HG02678 (cell line): Measurements from ENCODE around the gene ADAM22.

Experiments used
- ATAC-seq: cut with Tn5 transposase; IDR thresholded peaks from one replicate; pipeline ENCODE4 v1.9.1; 2021; ENCODE audit warnings: mild to moderate bottlenecking, moderate library complexity; ENCODE audit not compliant: unreplicated experiment

Gene ADAM22

DNA sequence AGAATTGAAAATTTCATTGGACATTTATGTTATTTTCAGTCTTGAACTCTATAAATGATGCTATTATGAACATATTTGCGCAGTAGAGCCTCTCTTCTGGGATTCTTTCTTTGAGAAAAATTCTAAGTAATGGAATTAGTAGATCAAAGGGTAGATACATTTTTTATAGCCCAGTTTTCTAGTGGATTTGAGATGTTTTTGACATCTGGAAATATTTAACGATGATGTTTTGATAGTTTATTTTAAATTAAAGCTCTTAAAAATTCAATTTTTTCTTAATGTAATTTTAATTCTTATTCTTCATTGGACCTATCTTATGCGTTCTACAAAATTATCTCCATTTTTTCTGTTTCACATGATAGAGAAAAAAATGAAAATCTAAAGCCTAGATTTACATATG lies 103.0 kb downstream of the ADAM22 start:
- no peak for ATAC-seq

- ATAC-seq = no peak
Observed at GRCh38 chr7:88040694-88041093, 106.6 kb downstream of the ADAM22 start.

- ATAC-seq = no peak
Observed at GRCh38 chr7:88041583-88041982, 107.5 kb downstream of the ADAM22 start.

GRCh38 chr7:88042157-88042556 lies 108.1 kb downstream of the ADAM22 start:
- no peak for ATAC-seq

DNA sequence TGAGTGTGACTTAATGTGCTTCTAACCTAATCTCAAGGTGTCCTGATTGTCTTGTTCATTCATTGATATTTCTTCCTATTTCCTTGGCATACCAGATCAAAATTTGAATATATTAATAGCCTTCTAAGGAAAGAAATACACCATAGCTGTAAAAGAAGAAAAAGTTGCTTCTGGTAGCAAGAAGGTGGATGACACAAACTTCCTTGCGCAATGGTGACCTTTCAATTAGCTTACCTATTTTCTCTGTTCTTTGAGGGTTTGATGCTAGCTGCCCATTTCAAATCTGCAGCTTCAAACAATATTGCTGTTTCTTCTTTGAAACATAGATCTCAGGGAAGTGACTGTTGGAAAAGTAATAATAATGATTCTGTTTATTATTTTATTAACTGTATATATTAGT lies 108.8 kb downstream of the ADAM22 start:
- no peak for ATAC-seq

- no peak for ATAC-seq
Observed at GRCh38 chr7:88044069-88044468, 110.0 kb downstream of the ADAM22 start.

GRCh38 chr7:88046839-88047573 lies 113.0 kb downstream of the ADAM22 start:
- no peak for ATAC-seq

DNA sequence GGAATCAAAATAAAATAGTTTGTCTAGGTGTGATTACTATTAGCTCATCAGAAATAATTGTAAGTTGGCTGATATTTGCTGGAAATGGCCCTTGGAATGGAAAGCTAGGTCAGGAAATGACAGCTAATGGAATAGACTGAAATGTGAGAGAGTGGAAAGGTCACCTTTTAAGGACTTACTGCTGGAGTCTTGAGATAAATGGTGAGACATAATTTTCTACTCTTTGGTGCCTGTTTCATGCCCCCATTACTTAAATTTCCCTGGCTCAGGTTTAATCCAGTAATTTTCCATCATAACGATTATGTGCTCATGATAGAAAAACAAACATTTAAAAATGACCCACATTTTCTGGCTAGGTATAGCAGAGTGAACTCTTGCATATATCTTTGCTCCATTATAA lies 123.6 kb downstream of the ADAM22 start:
- ATAC-seq = no peak

DNA sequence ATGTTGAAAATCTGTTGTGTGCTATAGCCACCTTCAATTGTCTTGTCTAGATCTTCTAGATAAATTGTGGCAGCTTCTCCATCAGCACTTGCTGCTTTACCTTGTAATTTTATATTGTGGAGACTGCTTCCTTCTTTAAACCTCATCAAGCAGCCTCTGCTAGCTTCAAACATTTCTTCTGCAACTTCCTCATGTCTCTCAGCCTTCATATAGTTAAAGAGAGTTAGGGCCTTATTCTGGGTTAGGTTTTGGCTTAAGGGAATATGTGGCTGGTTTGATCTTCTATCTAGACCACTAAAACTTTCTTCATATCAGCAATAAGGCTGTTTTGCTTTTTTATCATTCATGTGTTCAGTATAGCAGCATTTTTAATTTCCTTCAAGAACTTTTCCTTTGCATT lies 128.2 kb downstream of the ADAM22 start:
- no peak for ATAC-seq

- ATAC-seq = no peak
Observed at GRCh38 chr7:88069093-88069492, 135.0 kb downstream of the ADAM22 start.

DNA sequence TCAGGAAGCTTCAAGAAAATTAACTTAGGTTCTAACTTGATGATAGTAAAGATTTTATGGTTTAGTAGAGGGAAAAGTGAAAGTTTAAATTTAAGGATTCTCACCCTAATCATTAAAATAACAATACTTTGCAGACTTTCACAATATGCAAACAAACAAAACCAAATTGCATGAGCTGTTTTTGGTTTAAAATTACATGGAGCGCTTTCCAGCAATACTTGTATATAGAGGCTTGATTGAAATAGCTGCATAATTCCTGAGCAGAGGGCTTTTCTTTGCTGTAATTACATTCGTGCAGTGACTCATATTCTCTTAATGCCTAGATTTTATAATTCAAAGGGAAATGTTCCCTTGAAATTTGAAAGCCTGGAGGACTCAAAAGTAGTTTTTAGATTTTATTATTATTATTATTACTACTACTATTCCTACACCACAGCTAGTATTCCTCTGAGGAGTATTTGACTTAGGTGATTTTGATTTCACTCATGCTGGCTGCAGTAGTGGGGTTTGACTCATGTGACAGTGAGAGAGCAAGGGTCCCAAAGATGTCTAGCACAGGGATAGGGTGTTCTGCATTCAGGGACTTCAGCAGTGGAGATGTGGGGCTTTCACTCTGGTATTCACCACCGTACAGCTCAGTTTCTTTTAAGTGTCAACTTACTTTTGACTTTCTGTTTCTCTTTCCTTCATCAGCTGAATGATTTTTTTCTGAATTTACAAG lies 138.1 kb downstream of the ADAM22 start:
- peak; percentile 91 for ATAC-seq

DNA sequence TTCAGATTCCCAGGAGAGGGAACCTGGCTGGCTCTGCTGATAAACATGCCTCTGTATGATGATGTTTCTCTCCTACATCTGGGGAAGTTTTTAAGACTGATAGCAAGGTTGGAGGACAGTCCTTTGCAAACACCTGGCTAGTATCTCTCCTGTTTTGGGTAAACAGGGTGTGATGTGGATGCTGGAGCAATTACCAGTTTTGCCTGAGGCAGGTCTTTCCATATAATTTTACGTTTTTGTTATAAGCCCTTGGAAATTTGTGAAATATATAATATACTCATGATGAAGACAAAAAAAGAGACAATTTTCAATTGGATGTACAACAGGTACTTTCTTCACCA lies 138.6 kb downstream of the ADAM22 start:
- peak; percentile 24 for ATAC-seq

DNA sequence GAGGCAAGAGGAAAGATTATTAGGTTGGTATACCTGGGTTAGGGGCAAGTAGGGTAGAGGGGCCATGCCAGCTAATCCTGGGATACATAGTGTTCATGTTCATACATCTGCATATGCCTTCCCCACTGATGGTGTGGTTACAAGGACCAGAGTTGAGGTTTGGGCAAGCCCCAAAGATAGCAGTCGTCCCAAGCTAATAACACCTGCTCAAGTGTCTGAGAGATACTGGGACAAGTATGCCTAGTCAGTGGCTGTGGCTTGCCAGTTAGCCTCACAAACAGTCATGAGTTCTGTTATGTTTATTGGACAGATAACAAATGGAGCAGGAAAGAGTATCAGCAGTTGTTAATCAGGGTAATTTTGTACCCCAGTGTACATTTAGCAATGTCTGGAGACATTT lies 139.6 kb downstream of the ADAM22 start:
- peak; percentile 45 for ATAC-seq

GRCh38 chr7:88075216-88075615 lies 141.2 kb downstream of the ADAM22 start:
- no peak for ATAC-seq

DNA sequence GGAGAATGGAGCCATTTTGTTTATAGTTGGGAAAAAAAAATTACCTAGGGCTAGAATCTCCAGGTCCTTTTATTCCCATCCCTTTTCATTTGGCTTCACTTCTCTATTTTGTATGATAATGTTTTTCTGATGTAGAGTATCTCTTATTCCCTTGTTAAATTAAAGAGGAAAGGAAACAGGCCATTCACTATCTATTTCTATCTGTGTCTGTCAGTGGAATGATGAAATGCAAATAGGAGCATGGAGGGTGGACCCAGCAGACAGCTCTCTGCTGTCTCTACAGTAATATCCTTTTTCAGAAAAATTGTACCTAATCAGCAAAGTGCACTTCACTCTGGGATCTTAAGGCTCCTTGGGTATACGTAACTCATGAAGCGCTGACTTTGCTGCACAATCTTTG lies 149.8 kb downstream of the ADAM22 start:
- ATAC-seq = no peak

DNA sequence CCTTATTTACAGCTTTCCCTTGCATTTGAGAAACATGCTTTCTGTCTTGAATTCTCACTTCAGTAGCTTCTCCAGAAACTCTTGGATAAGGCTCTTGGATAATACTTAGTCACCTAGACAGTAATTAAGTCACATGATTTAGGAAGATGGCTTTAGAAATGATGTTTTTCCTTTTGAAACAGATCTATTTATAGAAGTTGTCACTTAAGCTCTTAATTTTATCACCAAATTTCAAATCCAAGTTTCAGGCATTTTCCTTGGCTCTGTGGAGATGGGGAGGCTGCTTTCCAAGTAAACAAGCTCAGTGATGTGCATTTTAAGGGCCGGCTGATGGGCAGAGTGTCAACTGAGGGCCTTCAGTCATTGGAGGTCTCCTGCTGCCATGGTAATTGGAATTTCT lies 155.5 kb downstream of the ADAM22 start:
- ATAC-seq = no peak

DNA sequence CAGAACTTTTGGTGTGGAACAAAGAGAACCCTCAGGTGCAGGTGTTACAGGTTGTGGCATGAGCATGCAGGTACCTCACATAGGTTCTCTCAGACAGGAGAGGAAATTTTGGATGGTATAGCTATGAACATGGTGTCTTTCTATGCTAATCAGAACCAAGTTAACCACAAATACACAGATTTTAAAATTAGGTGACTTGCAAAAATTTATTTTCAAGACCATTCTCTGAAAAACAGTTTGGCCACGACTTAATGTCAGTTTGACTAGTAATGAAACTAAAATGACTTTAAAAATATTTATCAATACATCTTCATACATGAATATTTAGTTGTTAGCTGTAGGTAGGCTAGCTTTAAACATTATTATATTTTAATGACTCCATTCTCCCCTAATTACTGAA lies 156.2 kb downstream of the ADAM22 start:
- ATAC-seq = no peak

DNA sequence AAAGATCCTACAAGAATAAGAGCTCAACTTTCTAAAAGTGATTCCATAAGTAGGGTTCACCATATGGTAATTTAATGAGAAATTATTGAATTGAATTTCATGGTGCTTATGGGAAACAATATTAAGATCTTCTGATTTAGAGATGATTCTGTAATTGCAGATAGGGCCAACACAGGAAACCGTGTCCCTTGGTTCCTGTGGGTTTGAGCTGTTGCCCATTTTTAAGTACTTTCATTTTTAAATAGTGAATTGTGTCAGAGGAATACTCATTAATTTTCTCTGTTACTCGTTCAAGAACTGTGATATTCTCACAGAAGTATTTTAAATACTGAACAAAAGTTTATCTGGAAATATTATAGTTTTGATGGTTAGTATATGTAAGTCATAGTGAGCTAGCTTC lies 156.6 kb downstream of the ADAM22 start:
- peak; percentile 58 for ATAC-seq

DNA sequence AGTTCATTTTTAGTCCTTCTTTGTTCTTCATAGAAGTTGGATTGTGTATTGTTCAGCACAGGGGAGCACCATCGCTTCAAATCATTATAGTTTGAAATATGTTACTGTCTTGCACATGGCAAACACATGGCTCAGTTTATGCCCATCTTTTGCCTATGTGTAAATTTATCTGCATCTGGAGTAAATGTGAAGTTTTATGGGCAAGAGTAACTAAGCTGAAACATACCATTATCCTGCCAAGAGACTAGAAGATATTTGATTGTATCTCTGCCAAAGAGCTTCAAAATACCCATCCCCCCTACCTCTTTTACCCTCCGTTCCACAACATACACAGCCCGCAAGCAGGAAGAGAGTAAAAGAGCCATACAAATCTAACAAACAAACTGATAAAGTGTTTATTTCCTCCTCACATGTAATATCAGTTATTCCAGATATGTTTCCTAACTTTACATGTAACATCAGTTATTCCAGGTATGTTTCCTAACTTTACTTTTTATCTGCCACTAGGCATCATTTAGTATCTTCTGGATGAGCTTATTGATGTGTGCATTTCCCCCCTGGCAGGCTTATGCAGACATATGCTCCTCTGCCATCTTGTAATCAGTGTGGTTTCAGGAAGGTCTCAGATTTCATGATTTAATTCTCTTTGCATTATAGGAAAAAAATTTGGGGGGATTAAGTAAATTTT lies 158.1 kb downstream of the ADAM22 start:
- ATAC-seq = no peak

- ATAC-seq = no peak
Observed at GRCh38 chr7:88092676-88092999, 158.6 kb downstream of the ADAM22 start.

DNA sequence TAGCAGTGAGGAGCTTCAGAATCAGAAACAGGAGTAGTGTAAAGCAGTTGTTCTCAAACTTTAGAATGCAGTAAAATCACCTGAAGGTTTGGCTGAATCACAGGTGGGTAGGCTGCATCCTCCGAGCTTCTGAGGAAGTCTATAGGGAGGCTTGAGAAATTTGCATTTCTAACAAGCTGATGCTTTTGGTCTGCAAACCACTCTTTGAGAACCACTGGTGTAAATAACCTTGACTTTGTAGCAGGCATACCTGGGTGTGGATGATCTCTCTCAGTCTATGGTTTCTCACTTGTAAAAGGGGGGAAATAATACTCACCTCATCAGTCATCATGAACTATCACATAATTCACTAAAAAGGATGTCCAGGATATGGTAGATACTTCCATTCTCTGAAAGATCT lies 167.7 kb downstream of the ADAM22 start:
- ATAC-seq = peak; percentile 60

DNA sequence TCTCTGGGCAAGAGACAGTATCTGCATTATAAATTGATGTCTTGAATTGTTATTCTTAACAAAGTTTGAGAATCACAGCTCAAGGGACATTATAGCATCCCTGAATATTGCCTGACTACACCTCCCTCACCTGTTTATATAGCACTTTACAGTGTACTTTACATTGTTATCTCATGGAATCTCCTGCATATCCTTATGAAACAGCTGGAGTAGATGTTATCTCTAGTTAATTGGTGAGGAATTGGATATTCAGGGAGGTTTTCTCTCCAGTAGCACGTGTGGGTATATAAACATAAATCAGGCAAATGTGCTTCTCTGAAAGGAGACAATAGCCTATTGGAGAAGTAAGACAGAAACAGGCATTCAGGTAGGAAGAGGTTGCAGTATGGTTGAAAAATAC lies 168.6 kb downstream of the ADAM22 start:
- no peak for ATAC-seq
